Measurements from ENCODE around the gene PAPPA2.
"Not testable (repeated sequence)": the region's sequence is repeated elsewhere in the genome, so short reads cannot be mapped to it uniquely, and the experiment has no call there.

The PAPPA2 gene

GRCh38 chr1:176612791-176613190 lies 149.8 kb downstream of the PAPPA2 start:
- no peak for TF ChIP-seq CTCF (IDR thresholded peaks at IDR 0.05; ENCODE audit: low read depth, low read length)
- Histone ChIP-seq H3K4me3 (ENCODE audit: low read depth, low read length) (no peak overlapping the region), H3K27me3 (ENCODE audit: insufficient read depth, low read depth, severe bottlenecking) (no peaks in the 10 kb centered on the region), H3K9me3 (ENCODE audit: severe bottlenecking) (no peaks in the 10 kb centered on the region), H3K27ac (no peak overlapping the region), H3K36me3 (no peaks in the 10 kb centered on the region)
- DNase-seq = no peak

- no peaks in the 10 kb centered on the region for H3K9me3 ChIP-seq (ENCODE audit: severe bottlenecking)
- H3K36me3 ChIP-seq = no peaks in the 10 kb centered on the region
- H3K27me3 ChIP-seq (ENCODE audit: insufficient read depth, low read depth, severe bottlenecking) = no peaks in the 10 kb centered on the region
- H3K27ac ChIP-seq = no peak overlapping the region
- TF ChIP-seq CTCF (IDR thresholded peaks at IDR 0.05; ENCODE audit: low read depth, low read length) = no peak
- H3K4me3 ChIP-seq (ENCODE audit: low read depth, low read length) = no peak overlapping the region
- no peak for DNase-seq
Measured at GRCh38 chr1:176617881-176618280, 154.9 kb downstream of the PAPPA2 start.

- no peak for DNase-seq
- Histone ChIP-seq H3K27ac (no peak overlapping the region), H3K36me3 (no peaks in the 10 kb centered on the region), H3K9me3 (ENCODE audit: severe bottlenecking) (no peaks in the 10 kb centered on the region), H3K4me3 (ENCODE audit: low read depth, low read length) (no peak overlapping the region), H3K27me3 (ENCODE audit: insufficient read depth, low read depth, severe bottlenecking) (no peaks in the 10 kb centered on the region)
- no peak for TF ChIP-seq CTCF (IDR thresholded peaks at IDR 0.05; ENCODE audit: low read depth, low read length)
Measured at GRCh38 chr1:176619261-176619660, 156.3 kb downstream of the PAPPA2 start.

GRCh38 chr1:176625365-176625764 lies 162.4 kb downstream of the PAPPA2 start:
- H3K27ac ChIP-seq = no peak overlapping the region
- H3K27me3 ChIP-seq (ENCODE audit: insufficient read depth, low read depth, severe bottlenecking) = no peaks in the 10 kb centered on the region
- no peaks in the 10 kb centered on the region for H3K36me3 ChIP-seq
- H3K4me3 ChIP-seq (ENCODE audit: low read depth, low read length) = no peak overlapping the region
- TF ChIP-seq CTCF (IDR thresholded peaks at IDR 0.05; ENCODE audit: low read depth, low read length) = no peak
- no peaks in the 10 kb centered on the region for H3K9me3 ChIP-seq (ENCODE audit: severe bottlenecking)
- no peak for DNase-seq

- no peak overlapping the region for H3K27ac ChIP-seq
- DNase-seq = no peak
- no peaks in the 10 kb centered on the region for H3K9me3 ChIP-seq (ENCODE audit: severe bottlenecking)
- TF ChIP-seq CTCF (IDR thresholded peaks at IDR 0.05; ENCODE audit: low read depth, low read length) = no peak
- H3K36me3 ChIP-seq = no peaks in the 10 kb centered on the region
- no peaks in the 10 kb centered on the region for H3K27me3 ChIP-seq (ENCODE audit: insufficient read depth, low read depth, severe bottlenecking)
- no peak overlapping the region for H3K4me3 ChIP-seq (ENCODE audit: low read depth, low read length)
Measured at GRCh38 chr1:176626572-176627061, 163.6 kb downstream of the PAPPA2 start.

- Histone ChIP-seq H3K9me3 (ENCODE audit: severe bottlenecking) (no peaks in the 10 kb centered on the region), H3K27ac (no peak overlapping the region), H3K27me3 (ENCODE audit: insufficient read depth, low read depth, severe bottlenecking) (no peaks in the 10 kb centered on the region), H3K4me3 (ENCODE audit: low read depth, low read length) (no peak overlapping the region), H3K36me3 (no peaks in the 10 kb centered on the region)
- no peak for DNase-seq
- TF ChIP-seq CTCF (IDR thresholded peaks at IDR 0.05; ENCODE audit: low read depth, low read length) = no peak
Measured at GRCh38 chr1:176628775-176629174, 165.8 kb downstream of the PAPPA2 start.

GRCh38 chr1:176634733-176635132 lies 171.8 kb downstream of the PAPPA2 start:
- not testable (repeated sequence) for H3K4me3 ChIP-seq (ENCODE audit: low read depth, low read length); H3K27me3 ChIP-seq (ENCODE audit: insufficient read depth, low read depth, severe bottlenecking); DNase-seq; H3K36me3 ChIP-seq; H3K27ac ChIP-seq; H3K9me3 ChIP-seq (ENCODE audit: severe bottlenecking)

Data from WERI-Rb-1 (cell line).